OCI-LY1 (cell line): ENCODE measurements around the gene FHL3.

ENCODE experiments used
- H2AFZ ChIP-seq: fragments of 200-600 bp; sonication (generic), shearing (Covaris generic); 2 replicates; pipeline ENCODE4 v1.6.0; 2014; ENCODE audit warnings: antibody characterized with exemption, mild to moderate bottlenecking, low read length
- H3F3A ChIP-seq: fragments of 200-600 bp; sonication (generic), shearing (Covaris generic); 2 replicates; pipeline ENCODE4 v1.6.0; 2014; ENCODE audit warnings: mild to moderate bottlenecking, antibody characterized with exemption, low read length, moderate library complexity; ENCODE audit not compliant: insufficient read depth
- H3K27ac ChIP-seq: fragments of 200-600 bp; sonication (generic); 2 replicates; pipeline ENCODE4 v1.5.1; 2014; ENCODE audit warnings: low read length, mixed run types, mild to moderate bottlenecking, low read depth; ENCODE audit not compliant: poor library complexity, severe bottlenecking
- H3K27me3 ChIP-seq: fragments of 200-600 bp; sonication (generic); 2 replicates; pipeline ENCODE4 v1.6.0; 2014; ENCODE audit warnings: antibody characterized with exemption, mild to moderate bottlenecking, low read length, moderate library complexity; ENCODE audit not compliant: insufficient read depth
- H3K36me3 ChIP-seq: fragments of 200-600 bp; sonication (generic); 2 replicates; pipeline ENCODE4 v1.6.1; 2014; ENCODE audit warnings: mild to moderate bottlenecking, antibody characterized with exemption, low read length, moderate library complexity, mixed read lengths; ENCODE audit not compliant: insufficient read depth
- H3K4me1 ChIP-seq: fragments of 200-600 bp; sonication (generic); 2 replicates; pipeline ENCODE4 v1.5.1; 2014; ENCODE audit warnings: mild to moderate bottlenecking, low read length, moderate library complexity; ENCODE audit not compliant: insufficient read depth, severe bottlenecking
- H3K4me2 ChIP-seq: fragments of 200-600 bp; sonication (generic), shearing (Covaris generic); 2 replicates; pipeline ENCODE4 v1.6.1; 2014; ENCODE audit warnings: low read length
- H3K4me3 ChIP-seq: fragments of 200-600 bp; sonication (generic); 2 replicates; pipeline ENCODE4 v1.5.1; 2014; ENCODE audit warnings: low read length, low read depth, mild to moderate bottlenecking, mixed read lengths; ENCODE audit not compliant: poor library complexity, severe bottlenecking
- H3K79me2 ChIP-seq: fragments of 200-600 bp; shearing (Covaris generic); 2 replicates; pipeline ENCODE4 v1.6.1; 2016; ENCODE audit warnings: mixed run types, low read length, mixed read lengths; ENCODE audit not compliant: insufficient read depth
- H3K9ac ChIP-seq: fragments of 200-600 bp; sonication (generic), shearing (Covaris generic); 2 replicates; pipeline ENCODE4 v1.6.1; 2014; ENCODE audit warnings: mild to moderate bottlenecking, low read length, mixed read lengths
- H3K9me2 ChIP-seq: fragments of 200-600 bp; sonication (generic), shearing (Covaris generic); 2 replicates; pipeline ENCODE4 v1.6.1; 2014; ENCODE audit warnings: low read depth, mild to moderate bottlenecking, low read length, mixed read lengths
- H3K9me3 ChIP-seq: fragments of 200-600 bp; shearing (Covaris generic); 2 replicates; pipeline ENCODE4 v1.6.1; 2014; ENCODE audit warnings: low read length, mixed read lengths
- H4K20me1 ChIP-seq: fragments of 200-600 bp; sonication (generic), shearing (Covaris generic); 2 replicates; pipeline ENCODE4 v1.6.0; 2016; ENCODE audit warnings: mild to moderate bottlenecking, low read length; ENCODE audit not compliant: insufficient read depth
- EZH2 ChIP-seq: fragments of 200-600 bp; sonication (generic), shearing (Covaris generic); IDR thresholded peaks from 2 replicates; pipeline ENCODE4 v1.8.0; 2017; ENCODE audit warnings: borderline replicate concordance, mixed run types, mild to moderate bottlenecking, antibody characterized with exemption, low read length, moderate library complexity, mixed read lengths
- TF ChIP-seq, protein P1 (sequence below): fragments of 200-600 bp; sonication (generic), shearing (Covaris generic); IDR thresholded peaks from 2 replicates; pipeline ENCODE4 v1.5.1; 2017; ENCODE audit warnings: mild to moderate bottlenecking, antibody characterized with exemption, low read length, moderate library complexity, mixed read lengths

FHL3 gene

DNA sequence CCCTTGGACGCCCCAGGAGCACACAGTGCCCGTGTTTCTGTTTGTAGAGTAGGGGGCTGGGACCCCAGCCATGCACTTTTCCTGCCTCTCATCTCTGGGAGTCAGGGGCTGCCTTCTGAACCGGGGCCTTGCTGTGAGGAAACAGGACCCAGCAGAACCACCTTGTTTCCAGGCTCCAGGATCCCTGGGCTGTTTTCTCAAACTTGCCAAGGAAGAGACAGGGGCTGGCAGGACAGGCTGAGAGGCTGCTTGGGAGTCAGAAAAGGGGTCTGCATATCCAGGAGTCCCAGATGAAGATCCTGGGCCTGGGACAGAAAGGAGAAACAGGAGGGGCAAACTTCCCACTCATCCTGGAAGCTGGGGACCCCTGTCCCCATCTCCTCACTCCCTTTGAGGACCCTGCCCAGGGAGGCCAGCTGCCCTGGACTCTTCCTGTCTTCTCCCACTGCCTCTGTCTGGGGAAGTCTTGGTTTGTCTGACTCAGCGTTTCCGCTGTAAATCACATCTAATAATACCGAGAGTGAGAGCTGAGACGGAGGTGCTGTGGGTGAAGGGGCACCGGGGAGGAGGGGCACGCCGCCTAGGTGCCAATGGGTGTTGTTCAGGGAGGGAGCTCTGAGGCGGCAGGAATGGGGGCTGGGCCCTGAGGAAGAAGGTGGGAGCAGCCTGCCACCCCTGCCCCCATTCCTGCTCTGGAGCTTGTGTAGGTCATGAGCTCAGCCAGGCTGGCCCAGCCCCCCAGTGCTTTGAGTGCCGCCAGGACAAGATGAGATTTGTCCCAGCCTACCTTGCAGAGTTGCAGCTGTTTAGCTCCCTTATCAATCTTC, 24.6 kb upstream of the FHL3 start:
- no peaks in the 10 kb centered on the region for H3K9me2 ChIP-seq
- no peaks in the 10 kb centered on the region for H3F3A ChIP-seq
- peaks cover 17% of the 10 kb centered on the region for H3K36me3 ChIP-seq
- no peak overlapping the region for H3K27ac ChIP-seq
- no peaks in the 10 kb centered on the region for H4K20me1 ChIP-seq
- H3K4me3 ChIP-seq = no peak overlapping the region
- H3K27me3 ChIP-seq = no peaks in the 10 kb centered on the region
- no peak overlapping the region for H3K4me2 ChIP-seq
- TF ChIP-seq, protein P1, sequence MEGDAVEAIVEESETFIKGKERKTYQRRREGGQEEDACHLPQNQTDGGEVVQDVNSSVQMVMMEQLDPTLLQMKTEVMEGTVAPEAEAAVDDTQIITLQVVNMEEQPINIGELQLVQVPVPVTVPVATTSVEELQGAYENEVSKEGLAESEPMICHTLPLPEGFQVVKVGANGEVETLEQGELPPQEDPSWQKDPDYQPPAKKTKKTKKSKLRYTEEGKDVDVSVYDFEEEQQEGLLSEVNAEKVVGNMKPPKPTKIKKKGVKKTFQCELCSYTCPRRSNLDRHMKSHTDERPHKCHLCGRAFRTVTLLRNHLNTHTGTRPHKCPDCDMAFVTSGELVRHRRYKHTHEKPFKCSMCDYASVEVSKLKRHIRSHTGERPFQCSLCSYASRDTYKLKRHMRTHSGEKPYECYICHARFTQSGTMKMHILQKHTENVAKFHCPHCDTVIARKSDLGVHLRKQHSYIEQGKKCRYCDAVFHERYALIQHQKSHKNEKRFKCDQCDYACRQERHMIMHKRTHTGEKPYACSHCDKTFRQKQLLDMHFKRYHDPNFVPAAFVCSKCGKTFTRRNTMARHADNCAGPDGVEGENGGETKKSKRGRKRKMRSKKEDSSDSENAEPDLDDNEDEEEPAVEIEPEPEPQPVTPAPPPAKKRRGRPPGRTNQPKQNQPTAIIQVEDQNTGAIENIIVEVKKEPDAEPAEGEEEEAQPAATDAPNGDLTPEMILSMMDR = no peak
- TF ChIP-seq EZH2 = no peak
- no peaks in the 10 kb centered on the region for H3K9me3 ChIP-seq
- no peaks in the 10 kb centered on the region for H3K4me1 ChIP-seq
- H3K79me2 ChIP-seq = no peaks in the 10 kb centered on the region
- no peak overlapping the region for H2AFZ ChIP-seq
- H3K9ac ChIP-seq = no peak overlapping the region

DNA sequence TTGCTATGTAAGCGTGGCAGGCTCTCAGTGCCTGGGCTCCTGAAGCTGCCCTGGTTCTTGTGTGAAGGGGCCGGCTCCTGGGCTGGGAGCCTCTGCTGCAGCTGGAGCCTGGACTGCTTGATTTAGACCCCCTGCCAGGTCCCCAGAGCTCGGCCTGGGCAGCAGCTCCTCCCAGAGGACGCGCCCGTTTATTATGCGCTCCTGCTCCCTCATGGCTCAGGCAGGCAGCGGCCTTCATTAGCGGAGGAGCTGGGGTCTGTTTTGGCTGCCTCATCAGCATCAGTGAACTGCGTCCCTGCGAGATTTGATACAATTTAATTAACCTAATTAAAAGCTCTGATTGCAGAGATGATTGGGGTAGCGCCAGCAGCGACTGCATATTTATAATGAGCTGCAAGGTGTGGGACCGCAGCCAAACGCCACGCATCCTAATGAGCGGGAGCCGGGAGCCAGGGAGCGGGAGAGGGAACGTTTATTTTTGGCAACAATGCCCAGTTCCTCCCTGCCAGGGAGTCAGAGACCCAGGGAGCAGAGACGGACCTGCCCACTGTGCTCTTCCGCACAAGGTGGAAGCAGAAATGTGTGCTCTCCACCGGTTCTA, 23.9 kb upstream of the FHL3 start:
- no peaks in the 10 kb centered on the region for H3K9me2 ChIP-seq
- no peaks in the 10 kb centered on the region for H3K27me3 ChIP-seq
- no peaks in the 10 kb centered on the region for H4K20me1 ChIP-seq
- H3K4me2 ChIP-seq = no peak overlapping the region
- H3K9me3 ChIP-seq = no peaks in the 10 kb centered on the region
- H3K36me3 ChIP-seq = peaks cover 23% of the 10 kb centered on the region
- H3F3A ChIP-seq = no peaks in the 10 kb centered on the region
- no peak overlapping the region for H3K9ac ChIP-seq
- H3K79me2 ChIP-seq = no peaks in the 10 kb centered on the region
- H3K4me3 ChIP-seq = no peak overlapping the region
- no peak overlapping the region for H2AFZ ChIP-seq
- H3K4me1 ChIP-seq = no peaks in the 10 kb centered on the region
- H3K27ac ChIP-seq = no peak overlapping the region
- TF ChIP-seq EZH2 = no peak
- TF ChIP-seq, protein P1 = no peak

DNA sequence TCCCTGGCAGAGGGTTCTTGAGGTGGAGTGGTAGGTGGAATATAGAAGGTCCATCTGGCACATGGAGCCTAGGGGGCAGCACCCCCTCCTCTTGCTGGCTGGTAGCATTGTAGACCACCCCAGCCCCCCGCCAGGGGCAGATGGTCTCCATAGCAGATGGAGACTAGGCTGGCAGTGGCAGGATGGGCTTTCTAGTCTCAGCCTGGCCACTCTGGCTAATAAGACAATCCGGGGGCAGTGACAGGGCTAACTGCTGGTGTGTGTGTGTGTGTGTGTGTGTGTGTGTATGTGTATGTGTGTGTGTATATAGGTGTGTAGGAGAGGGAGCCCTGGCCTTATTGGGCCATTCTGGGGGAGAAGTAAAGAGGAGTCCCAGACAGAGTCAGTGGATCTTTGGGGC, 23.4 kb upstream of the FHL3 start:
- H4K20me1 ChIP-seq = no peaks in the 10 kb centered on the region
- H3K27me3 ChIP-seq = no peaks in the 10 kb centered on the region
- H3K4me2 ChIP-seq = no peak overlapping the region
- peaks cover 28% of the 10 kb centered on the region for H3K36me3 ChIP-seq
- H3K4me1 ChIP-seq = no peaks in the 10 kb centered on the region
- no peak overlapping the region for H3K4me3 ChIP-seq
- TF ChIP-seq, protein P1 = peak; percentile 15; the same call in 1 of the 2 replicates
- TF ChIP-seq EZH2 = no peak
- no peaks in the 10 kb centered on the region for H3K9me3 ChIP-seq
- no peak overlapping the region for H3K9ac ChIP-seq
- no peak overlapping the region for H2AFZ ChIP-seq
- no peaks in the 10 kb centered on the region for H3K9me2 ChIP-seq
- H3F3A ChIP-seq = no peaks in the 10 kb centered on the region
- no peak overlapping the region for H3K27ac ChIP-seq
- no peaks in the 10 kb centered on the region for H3K79me2 ChIP-seq
